HCT116 (cell line): Measurements from ENCODE around the gene SLC5A1.

Experiments used
- CTCF ChIP-seq, 3 experiments: fragments of 200-600 bp in 1 of 3; sonication (generic) in 1 of 3; IDR thresholded peaks in 2 of 3; conservative IDR thresholded peaks in 1 of 3; 2 replicates each; pipeline ENCODE4 v1.5.1; 2012 to 2017; ENCODE audit warnings: low read depth in 2 of 3, low read length in 2 of 3, antibody characterized with exemption in 1 of 3, borderline replicate concordance in 1 of 3, control low read depth in 1 of 3, mild to moderate bottlenecking in 1 of 3, mixed read lengths in 1 of 3, mixed run types in 1 of 3, moderate library complexity in 1 of 3; ENCODE audit not compliant: insufficient read depth in 1 of 3
- POLR2A ChIP-seq: IDR thresholded peaks from 2 replicates; pipeline ENCODE4 v1.7.0; 2011; ENCODE audit warnings: borderline replicate concordance; ENCODE audit not compliant: insufficient read depth, insufficient read length; ENCODE audit errors: extremely low read depth
- RAD21 ChIP-seq: IDR thresholded peaks from 2 replicates; pipeline ENCODE4 v1.6.1; 2012; ENCODE audit warnings: low read depth, mild to moderate bottlenecking
- SIN3A ChIP-seq: IDR thresholded peaks from 2 replicates; pipeline ENCODE4 v1.6.1; 2012; ENCODE audit warnings: low read depth
- TF ChIP-seq, protein P1 (sequence below): IDR thresholded peaks from 2 replicates; pipeline ENCODE4 v1.6.1; 2012

DNA sequence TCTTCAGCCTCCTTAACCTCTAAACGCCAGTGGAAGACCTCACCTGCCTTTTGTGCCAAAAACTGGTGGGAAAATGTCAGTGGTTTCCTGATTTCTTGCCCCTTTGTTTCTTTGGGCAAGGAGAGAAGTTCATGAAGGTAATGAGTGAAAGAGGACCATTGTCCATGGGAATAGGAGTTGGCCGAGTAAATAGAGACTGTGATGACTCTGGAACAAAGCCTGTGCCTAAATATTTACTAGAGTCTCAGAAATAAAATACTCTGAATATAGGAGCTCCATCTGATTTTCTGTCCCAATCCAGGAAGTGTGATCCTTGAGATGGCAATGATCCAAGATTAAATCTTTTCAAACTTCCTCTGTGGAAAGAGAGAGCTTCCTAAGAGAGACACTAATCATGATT is 12.0 kb downstream of the SLC5A1 start:
- TF ChIP-seq SIN3A (no peak), RAD21 (no peak), POLR2A (no peak), CTCF (IDR thresholded peaks at IDR 0.05 in 2 of 3, conservative IDR thresholded peaks at IDR 0.05 in 1 of 3; ENCODE audit: borderline replicate concordance in 1 of 3, insufficient read depth in 1 of 3, low read depth in 2 of 3, low read length in 2 of 3) (no peak)
- TF ChIP-seq, protein P1, sequence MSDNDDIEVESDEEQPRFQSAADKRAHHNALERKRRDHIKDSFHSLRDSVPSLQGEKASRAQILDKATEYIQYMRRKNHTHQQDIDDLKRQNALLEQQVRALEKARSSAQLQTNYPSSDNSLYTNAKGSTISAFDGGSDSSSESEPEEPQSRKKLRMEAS: no peak
